Body of pancreas (tissue), 4 donors: ENCODE data around the gene SOCS1.

Experiments used
- CTCF ChIP-seq, 7 experiments: fragments of 450-650 bp in 4 of 7; fragments of 200-600 bp in 3 of 7; sonication (generic) in 3 of 7; IDR thresholded peaks; one replicate each; pipeline ENCODE4 v1.5.1; 2016 to 2019; ENCODE audit warnings: antibody characterized with exemption in 7 of 7
- POLR2A ChIP-seq, 3 donors: fragments of 450-650 bp; IDR thresholded peaks; one replicate each; pipeline ENCODE4 v1.6.1; 2016; ENCODE audit warnings: antibody characterized with exemption in 3 of 3, mild to moderate bottlenecking in 2 of 3

GRCh38 chr16:11250786-11251524, 5.0 kb downstream of the SOCS1 start:
- no peak for TF ChIP-seq CTCF (IDR thresholded peaks at IDR 0.05)
- no peak for TF ChIP-seq POLR2A (IDR thresholded peaks at IDR 0.05)
